Ishikawa (cell line): ENCODE data around the gene LRRFIP2.

ENCODE experiments used
- CEBPB ChIP-seq: IDR thresholded peaks from 2 replicates; pipeline ENCODE4 v1.6.1; 2012
- EGR1 ChIP-seq: IDR thresholded peaks from 2 replicates; pipeline ENCODE4 v1.6.1; 2012
- EP300 ChIP-seq: IDR thresholded peaks from 2 replicates; pipeline ENCODE4 v1.6.1; 2012; ENCODE audit warnings: borderline replicate concordance
- FOXM1 ChIP-seq: IDR thresholded peaks from 2 replicates; pipeline ENCODE4 v1.6.1; 2012; ENCODE audit warnings: low read depth, borderline replicate concordance
- MAX ChIP-seq: IDR thresholded peaks from 2 replicates; pipeline ENCODE4 v1.6.1; 2012
- REST ChIP-seq: IDR thresholded peaks from 2 replicates; pipeline ENCODE4 v1.6.1; 2012; ENCODE audit warnings: low read depth, mild to moderate bottlenecking
- TEAD4 ChIP-seq: IDR thresholded peaks from 2 replicates; pipeline ENCODE4 v1.6.1; 2012
- USF1 ChIP-seq: IDR thresholded peaks from 2 replicates; pipeline ENCODE4 v1.6.1; 2012
- YY1 ChIP-seq: IDR thresholded peaks from 2 replicates; pipeline ENCODE4 v1.6.1; 2012; ENCODE audit warnings: low read depth

- no peak for TF ChIP-seq EP300
- TF ChIP-seq REST = no peak
- no peak for TF ChIP-seq FOXM1
- no peak for TF ChIP-seq MAX
- no peak for TF ChIP-seq TEAD4
- TF ChIP-seq USF1 = no peak
- TF ChIP-seq EGR1 = no peak
- no peak for TF ChIP-seq CEBPB
- TF ChIP-seq YY1 = no peak
Measured at GRCh38 chr3:37148208-37148607, 26.2 kb downstream of the LRRFIP2 start.
